GM21529 (cell line): ENCODE data around the gene POC1B.
"Not testable (repeated sequence)": the region's sequence is repeated elsewhere in the genome, so short reads cannot be mapped to it uniquely, and the experiment has no call there.

Experiments
- ATAC-seq: cut with Tn5 transposase; IDR thresholded peaks from one replicate; pipeline ENCODE4 v1.9.1; 2021; ENCODE audit not compliant: unreplicated experiment

The POC1B gene

DNA sequence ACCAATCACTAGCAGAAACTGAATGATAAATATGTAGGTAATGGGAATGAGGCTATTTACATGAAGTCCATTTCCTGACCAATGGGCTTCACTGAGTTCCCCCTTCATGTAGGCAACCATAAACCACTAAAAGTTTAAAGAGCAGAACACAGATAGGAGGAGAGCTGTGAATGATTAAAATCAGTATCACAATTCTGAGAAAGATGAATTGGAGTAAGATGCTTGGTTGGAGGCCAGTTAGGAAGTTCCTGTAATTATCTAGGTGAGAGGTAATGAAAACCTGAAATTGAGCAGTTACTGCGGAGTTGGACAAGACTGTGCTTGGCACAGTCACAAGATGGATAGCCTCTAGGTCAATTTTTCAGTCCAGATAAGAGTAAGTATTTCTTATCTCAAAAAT, 57.8 kb downstream of the POC1B start:
- no peak for ATAC-seq

DNA sequence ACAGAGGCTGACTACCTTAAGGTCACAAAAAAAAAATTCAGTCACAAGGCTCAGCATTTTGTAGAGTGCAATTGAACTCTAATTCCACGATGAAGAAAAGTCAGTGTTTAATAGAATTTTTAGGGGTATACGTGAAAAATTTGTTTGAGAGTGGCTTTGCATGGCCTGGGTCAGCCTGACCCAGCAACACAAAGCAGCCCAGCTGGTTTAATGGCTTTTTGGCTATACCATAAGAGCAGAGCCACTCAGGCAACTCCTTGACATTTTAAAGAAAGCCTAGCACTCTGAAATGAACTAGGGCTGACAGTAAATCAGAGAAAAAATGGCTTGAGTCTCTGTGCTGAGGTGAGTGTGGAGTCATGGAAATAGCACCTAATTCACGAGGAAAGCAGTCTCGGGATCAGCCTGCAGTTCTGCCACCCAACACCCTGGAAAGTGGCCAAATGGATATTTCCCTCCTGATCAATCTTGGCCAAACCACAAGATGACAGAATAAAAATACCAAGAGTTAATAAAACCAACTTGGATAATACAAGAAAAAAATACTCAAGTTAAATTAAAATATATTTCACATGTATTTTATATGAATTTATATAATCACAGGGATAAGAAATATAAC, 60.8 kb downstream of the POC1B start:
- no peak for ATAC-seq

DNA sequence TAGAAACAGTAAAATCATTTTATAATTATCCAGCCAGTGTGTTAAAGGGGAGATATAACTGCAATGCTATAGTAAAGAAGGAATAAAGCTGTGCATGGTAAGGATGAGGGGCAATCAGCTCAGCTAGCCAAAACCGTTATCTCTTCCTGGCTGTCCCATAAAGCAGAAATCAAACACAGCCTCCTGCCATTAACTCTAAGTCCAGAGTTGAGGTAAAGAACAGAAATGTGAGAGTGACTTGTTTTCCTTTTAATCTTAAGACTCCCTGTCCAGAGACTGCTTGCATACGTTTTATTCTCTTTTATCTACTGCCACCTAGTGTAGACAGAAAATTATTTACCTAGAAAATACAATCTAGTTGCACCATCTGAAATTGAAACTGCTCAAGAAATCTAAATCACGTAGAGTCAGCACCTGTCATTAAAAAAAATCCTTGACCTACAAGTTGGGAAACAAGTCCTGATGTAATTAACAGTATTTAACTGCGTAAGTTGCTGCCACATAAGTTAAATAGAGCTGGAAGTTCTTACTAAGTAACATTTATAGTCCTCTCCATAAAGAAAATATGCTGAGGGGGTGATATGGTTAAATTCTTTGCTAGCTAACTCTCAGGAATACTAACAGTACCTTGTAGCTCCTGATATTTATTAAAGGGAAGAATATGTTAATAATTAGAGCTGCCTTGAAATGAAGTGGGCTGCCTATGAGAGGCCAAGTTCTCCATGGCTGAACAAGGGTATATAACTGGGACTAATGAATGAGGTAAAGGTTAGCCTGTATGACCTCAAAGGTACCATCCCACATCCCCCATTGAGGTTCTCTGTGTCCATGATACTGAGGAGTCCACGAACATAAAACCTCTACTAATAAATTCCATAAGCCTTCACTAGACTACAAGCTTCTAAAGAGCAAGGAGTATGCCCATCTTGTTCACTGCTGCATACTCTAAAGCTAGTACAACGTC, 63.9 kb downstream of the POC1B start:
- ATAC-seq = peak; percentile 95

DNA sequence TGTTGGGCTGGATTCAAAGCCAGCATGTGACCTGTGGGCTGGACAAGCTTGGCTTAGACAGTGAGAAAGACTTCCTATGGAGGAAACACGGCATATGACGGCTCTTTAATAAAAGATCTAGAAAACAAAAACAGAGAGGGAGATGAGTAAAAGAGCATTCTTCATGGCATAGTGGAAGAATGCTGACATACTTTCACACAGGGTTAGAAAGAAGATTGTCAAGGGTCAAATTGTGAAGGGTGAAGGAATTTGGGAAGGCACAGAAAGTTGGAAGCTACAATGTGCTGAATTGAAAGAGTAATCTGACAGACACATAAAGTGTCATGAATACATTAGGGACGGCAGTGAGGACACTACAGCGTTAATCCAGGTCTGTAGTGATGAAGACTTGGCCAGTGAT, 64.7 kb downstream of the POC1B start:
- no peak for ATAC-seq

DNA sequence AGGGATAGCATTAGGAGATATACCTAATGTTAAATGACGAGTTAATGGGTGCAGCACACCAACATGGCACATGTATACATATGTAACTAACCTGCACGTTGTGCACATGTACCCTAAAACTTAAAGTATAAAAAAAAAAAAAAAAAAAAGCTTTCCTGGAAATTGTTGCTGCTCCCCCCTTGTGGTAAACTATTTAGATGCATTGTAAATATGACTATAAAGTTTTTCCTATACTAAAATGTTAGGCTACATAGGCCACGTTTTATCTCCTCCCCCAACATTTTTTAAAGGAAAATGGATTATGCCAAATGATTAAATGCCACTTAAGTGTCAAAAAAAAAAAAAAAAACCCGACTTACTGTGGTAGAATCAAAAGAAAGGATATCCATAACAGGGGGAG, 66.6 kb downstream of the POC1B start:
- not testable (repeated sequence) for ATAC-seq

DNA sequence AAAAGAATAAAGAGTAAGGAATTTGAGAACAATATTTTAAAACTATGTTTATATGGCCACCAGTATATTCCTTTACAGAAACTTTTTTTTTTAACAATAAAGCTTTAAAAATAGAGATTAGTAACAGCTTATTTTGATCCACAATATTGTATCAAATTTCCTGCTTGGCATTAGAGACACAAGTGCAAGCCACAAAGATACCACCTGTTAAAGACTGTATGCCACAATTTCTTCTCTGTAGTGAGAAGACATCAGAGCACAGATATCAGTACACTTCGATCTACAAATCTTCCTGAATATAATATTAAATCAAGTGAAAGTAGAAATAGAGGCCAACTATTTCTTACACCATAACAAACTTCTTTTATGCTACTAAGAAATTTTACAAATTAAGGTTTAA, 69.3 kb downstream of the POC1B start:
- no peak for ATAC-seq

DNA sequence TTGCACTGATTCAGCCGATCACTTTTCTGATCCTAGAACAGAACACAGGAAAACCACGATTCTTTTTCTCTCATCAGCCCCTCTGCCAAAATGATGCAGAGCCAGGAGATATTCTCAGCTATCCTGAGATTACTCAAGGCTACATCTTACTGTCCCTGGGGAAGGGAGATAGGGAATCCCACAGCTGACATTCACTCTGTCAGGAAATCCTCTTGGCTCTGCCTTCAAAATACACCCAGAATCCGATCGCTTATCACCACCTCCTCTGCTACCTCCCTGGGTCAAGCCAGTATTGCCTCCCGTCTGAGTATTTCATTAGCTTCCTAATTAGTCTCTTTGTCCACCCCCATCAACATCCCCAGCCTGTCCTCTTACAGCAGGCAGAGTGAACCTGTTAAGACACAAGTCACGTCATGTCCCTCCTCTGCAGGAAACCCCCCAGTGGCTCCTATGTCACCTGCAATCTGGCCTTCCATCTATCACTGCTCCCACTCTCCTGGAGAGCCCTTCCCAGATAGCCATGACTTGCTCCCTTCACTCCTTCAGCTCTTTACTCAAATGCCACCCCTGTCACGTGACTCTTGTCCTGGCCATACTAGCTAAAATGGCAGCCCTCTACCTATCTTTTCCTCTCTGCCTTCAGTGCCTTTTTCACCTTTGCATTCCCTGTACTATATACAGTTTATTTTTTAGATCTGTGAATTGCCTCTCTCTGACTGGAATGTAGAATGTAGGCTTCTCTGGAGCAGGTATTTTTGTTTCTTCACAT, 71.6 kb downstream of the POC1B start:
- no peak for ATAC-seq

DNA sequence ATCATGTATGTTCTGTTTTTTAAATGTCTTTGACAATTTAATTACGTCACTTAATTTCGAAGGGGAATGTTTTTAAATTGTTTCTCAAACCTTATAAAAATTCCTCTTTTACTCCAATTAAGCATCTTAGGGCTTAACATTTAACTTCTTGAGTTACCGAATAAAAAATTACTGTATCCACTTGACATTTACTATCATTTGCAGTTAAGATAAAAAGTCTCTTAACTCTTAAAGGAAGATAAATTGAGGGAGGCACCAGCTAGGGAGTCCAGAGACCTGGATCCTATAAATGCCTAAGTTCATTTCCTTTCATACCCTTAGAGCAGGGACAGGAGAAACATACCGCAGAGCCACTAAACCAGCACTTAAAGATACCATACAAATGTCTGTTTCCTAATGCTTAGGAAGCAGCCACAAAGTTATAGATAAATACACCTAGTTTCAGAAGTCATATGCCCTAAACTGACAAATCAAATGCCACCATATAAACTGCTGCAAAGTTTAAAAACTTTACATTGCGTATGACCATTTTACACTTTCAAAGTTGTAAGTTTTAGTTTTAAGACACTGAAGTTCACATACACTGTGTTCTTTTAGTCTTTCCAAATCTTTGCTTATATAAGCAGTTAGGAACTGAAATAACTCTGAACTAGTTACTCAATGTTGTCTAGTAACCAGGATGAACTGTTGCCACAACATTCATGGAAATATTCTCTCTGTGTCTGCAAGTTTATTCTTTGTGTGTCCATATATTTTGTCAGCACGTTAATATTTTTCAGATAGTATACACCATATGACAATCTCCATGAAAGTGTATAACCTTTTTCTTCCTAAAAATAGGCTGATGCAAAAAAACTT, 72.5 kb downstream of the POC1B start:
- no peak for ATAC-seq

DNA sequence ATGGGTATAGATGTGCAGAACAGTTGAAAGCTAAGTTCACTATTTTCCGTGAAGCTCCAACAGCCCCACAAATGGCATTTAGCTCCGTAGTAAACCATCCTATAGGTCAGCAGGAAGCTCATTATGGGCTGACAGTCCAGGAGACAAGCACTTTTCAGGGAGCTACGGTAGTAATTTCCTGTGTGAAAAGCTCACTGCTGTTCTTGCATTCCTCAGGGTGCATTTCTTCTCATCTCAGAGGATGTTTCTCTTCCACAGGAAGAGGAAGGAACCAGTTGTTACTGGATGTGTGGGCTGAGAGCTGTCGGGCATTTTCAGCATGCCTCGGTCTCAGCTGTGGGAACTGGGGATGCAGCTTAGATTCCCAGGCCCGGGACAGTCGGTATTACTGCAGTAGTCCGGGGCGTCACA, 74.0 kb downstream of the POC1B start:
- ATAC-seq = no peak

DNA sequence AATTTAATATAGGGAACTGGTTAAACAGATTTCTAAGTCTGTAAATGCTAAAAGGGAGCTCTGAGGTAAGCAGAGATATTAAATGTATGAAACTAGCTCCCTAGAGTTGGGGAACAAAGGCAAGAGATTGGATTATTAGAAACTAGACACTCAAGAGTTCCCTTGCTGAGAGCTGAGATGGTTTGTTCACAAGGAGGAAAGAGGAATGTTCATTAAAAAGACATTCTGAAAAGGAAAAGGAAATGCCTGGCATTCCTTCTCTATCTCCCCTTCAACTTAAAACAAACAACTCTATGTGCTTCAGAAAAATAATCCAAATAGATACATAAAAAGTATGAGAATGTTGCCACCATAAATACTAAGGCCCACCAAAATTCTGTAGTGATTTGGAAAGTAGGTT, 74.9 kb downstream of the POC1B start:
- no peak for ATAC-seq

DNA sequence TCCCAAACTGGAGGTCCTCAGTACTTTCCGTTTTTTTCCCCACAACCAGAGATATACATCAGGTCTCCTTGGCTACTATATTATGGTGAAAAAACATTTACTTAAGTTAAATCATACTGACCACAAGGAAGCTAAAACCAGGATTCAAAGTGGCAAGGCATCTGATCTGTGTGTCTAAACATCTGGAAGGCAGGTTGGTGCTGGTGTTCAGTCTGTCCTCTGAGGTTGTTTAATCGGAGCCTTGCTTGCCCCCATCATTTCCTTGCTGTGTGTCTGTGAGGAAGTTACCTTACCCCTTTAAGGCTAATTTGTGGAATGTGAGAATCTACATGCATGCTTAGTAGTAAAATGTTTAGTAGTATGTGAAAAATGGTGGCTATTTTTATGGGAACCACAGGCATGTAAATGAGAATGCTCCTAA, 76.9 kb downstream of the POC1B start:
- no peak for ATAC-seq

DNA sequence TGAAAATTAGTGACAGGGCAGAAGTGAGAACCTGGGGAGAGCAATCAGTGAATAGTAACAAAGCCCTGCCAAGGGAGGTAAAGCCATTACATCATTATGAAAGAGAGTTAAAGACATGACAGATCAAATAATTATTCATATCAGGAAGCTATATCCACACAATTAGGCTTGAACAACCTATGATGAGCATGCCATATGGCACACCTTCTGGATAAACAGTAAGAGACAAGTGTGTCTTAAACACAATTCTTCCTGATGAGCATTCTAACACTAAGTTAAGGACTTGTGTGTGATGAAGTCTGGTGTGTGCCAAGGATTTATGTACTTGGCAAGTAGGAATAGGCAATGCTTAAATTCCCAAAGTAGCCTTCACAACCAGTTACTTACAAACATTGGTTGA, 77.3 kb downstream of the POC1B start:
- no peak for ATAC-seq

DNA sequence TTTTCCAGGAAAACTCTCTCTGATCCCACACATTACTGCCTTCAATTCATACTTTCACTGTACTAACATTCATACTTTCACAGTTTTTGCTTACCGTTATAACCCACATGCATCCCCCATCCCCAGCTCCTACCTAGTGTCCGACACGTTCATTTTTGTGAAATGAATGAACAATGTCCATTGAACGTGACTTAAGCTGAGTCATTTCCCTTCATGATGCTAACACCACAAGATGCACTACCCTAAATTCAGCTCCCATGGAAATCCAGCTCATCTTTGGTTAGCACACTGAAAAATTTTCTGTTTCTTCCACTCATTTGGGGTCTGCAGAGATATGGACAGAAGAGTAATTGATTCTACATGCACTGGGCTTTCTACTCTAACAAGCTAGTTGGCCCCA, 85.9 kb downstream of the POC1B start:
- no peak for ATAC-seq

DNA sequence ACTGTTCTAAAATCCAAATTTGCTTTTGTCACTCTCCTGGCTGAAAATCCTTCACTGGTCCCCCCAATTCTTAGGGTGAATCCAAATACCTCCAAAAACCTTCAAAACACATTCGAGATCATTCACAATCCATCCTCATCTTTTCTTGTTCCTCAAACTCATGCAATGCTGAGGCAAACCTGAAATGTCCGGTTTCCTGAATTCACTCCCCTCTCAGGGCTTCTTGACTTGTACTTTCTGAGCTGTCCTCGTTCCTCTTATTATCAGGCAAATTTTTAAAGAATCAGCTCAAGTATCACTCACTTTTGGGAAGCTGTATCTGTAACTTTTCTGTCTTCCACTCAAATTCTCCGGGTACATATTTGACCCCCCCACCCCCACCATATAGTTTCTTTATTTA, 88.6 kb downstream of the POC1B start:
- ATAC-seq = no peak

DNA sequence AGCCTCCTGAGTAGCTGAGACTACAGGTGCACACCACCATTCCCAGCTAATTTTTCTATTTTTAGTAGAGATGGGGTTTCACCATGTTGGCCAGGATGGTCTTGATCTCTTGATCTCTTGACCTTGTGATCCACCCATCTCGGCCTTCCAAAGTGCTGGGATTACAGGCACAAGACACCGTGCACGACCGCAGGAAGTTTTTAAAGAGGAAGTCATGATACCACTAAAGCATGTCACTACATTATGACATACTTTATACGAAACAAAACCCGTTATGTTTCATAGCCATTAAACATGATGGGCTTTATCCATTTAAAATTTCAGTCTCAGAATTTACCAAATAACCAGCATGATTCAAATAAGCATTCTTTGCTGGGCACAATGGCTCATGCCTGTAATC, 89.8 kb downstream of the POC1B start:
- ATAC-seq = no peak

DNA sequence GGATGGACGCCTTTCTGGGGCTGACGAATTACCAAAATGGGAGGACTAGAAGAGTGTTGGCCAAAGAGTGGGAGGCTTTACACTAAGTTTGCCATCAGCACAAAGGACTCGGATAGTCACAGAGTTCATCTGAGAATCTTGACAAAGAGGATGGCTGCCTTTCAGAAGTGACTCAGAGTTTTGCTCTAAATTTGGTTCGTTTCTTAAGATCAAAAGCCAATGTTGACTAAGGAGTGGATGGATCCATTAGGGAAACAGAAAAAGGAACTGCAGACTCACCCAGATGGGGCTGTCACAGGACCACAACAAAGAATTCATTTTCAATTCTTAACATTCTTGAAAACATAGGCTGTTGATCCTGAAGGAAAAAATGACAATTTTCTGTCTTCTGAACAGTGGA, 92.2 kb downstream of the POC1B start:
- no peak for ATAC-seq

DNA sequence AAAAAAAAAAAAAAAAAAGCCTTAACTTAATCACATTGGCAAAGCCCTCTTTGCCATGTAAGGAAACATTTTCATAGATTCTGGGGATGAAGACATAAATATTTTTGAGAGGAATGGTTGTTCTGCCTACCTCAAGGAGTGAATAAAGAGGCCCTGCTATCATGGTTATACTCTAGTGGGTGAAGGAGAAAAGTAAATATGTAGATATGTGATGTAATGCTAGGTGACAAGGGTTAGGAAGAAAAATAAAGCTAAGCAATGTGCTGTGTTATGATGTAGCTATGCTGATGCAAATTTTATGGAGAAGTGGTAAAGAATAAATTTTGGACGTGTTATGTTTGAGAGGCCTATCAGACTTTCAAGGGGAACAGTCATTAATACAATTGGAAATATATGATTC, 93.5 kb downstream of the POC1B start:
- no peak for ATAC-seq

DNA sequence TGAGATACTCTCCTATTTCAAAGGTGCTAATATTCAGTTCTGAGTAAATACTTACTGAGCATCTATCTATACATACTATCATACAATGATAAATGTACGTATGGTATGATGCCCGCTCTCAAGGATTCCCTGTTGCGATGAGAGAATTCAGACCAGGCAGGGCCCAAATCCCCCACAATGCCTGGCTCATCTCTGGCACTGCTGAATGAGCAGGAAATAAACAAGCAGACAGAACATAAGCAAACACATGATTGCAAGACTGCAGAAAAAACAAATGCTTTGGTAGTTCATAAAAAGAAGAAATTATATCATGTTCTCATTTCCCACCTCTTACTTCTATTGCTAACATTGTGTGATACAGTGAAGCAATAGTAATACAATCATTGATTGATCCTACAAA, 96.3 kb downstream of the POC1B start:
- ATAC-seq = no peak

DNA sequence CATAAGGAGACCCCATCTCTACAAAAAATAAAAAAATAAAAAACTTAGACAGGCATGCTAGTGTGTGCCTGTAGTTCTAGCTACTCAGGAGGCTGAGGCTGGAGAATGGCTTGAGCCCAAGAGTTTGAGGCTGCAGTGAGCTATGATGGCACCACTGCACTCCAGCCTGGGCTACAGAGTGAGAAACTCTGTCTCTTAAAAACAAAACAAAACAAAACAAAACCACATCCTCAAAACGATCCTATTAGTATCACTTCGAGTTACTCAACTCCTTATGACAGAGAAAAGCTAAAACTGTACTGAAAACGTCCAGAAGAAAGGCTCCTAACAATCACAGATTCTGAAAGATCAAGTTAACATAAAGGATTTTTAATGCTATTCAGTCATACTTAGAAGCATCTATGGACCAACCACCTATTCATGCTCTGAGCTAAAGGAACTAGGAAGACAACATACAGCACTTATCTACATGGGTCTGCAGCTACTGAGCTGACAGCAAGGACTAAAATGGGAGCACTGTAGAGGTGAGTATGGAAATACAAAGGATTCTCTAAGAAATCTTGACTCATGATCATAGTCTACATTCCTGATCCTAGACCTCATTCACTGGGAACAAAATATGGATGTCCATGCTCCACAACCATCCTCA, 98.2 kb downstream of the POC1B start:
- ATAC-seq = peak; percentile 93

DNA sequence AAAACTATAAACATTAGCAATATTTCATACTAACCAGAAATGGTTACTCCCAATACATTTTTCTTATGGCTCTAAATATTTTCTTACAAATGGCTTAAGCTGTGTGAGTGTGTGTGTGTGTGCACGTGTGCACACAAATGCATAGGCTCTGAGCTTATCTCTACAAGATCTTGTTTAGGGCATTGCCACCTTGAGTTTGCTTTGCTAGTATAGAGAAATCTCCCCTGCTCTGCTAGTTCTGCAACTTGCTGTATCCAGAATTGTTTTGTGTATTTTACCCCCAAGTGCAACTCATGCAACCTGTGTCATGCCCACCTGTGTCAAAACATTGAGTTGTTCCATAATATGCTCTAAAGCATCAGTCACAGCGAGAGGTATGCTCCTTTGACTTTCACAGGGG, 101.0 kb downstream of the POC1B start:
- no peak for ATAC-seq
